ENCODE data around the gene DFFB. TPM values are rescaled to one million over a fixed set of nuclear protein-coding genes. Genes with fewer than 3 reads are reported as not detected.

Gene DFFB
- total RNA-seq, 4 donors from 2014 or later, result 1.3 to 3.6 (median 3.1) TPM

DNA sequence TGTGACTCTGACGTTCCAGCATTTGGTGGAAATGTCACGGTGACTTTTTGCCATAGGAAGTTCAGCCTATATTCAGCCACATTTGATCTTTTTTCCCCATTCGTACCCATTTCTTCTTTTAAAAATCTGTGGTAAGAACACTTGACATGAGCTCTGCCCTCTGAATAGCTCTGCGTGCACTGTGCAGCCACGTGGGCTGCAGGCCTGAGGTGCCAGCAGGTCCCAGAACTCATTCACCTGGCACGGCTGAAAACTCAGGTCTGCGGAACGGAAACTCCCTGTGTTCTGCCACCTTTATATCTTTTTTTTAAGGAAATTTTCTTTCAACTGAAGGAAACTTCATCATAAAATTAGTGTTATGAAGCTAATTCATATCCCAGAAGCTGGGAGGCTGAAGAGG, 28.9 kb upstream of the DFFB start:
- peaks cover 0 to 94% of the 10 kb centered on the region in 2 donors for H3K36me3 ChIP-seq
- in situ Hi-C loops (cut with MboI; ENCODE audit: low sequenced_read_pairs in 4 of 4), result no loop called here

GRCh38 chr1:3831689-3832088, 25.6 kb upstream of the DFFB start:
- intact Hi-C loops (cut with DNase I; ENCODE audit: low total_unique reads) (no loop called here), in situ Hi-C loops (cut with MboI; ENCODE audit: low sequenced_read_pairs in 4 of 4) (no loop called here)
- H3K27me3 ChIP-seq, result no peaks in the 10 kb centered on the region
- H3K27ac ChIP-seq, result no peak overlapping the region
- peaks cover 0 to 89% of the 10 kb centered on the region in 2 donors for H3K36me3 ChIP-seq
- ATAC-seq, result no peak
- no peaks in the 10 kb centered on the region for H3K9me3 ChIP-seq
- DNase-seq, result no peak
- no peak overlapping the region for H3K4me3 ChIP-seq
- TF ChIP-seq POLR2A (IDR thresholded peaks at IDR 0.05) (no peak), CTCF (IDR thresholded peaks at IDR 0.05 in 4 of 5, conservative IDR thresholded peaks at IDR 0.05 in 1 of 5) (no peak)
- H3K4me1 ChIP-seq, result no peaks in the 10 kb centered on the region

More for the DNA sequence above, 28.9 kb upstream of the DFFB start:
- ATAC-seq, result no peak
- TF ChIP-seq POLR2A (IDR thresholded peaks at IDR 0.05) (no peak), CTCF (IDR thresholded peaks at IDR 0.05 in 4 of 5, conservative IDR thresholded peaks at IDR 0.05 in 1 of 5) (no peak)
- Histone ChIP-seq H3K9me3 (no peaks in the 10 kb centered on the region), H3K27me3 (no peaks in the 10 kb centered on the region), H3K27ac (no peak overlapping the region), H3K4me1 (no peaks in the 10 kb centered on the region), H3K4me3 (no peak overlapping the region)
- no peak for DNase-seq
- intact Hi-C loops (cut with DNase I; ENCODE audit: low total_unique reads), result no loop called here

DNA sequence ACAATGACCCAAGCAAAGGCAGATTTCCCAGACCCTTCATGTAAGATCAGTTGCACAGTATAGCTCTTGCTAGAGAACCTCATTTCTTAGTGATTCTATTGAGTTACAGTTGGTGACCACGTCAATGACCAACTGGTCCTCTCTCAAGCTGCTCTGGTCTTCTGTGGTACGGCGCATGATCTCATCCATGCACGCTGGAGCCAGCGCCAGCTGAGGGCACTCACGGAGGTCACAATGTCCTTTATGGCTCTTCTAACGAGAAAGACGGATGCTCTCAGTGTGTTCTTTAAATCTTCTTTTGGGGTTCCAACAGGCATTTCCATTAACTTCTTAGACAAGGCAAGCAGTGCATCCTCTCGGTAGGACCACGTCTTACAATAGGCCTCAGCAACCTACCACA, 22.6 kb upstream of the DFFB start:
- DNase-seq (no peak), ATAC-seq (no peak)
- no peak for TF ChIP-seq POLR2A (IDR thresholded peaks at IDR 0.05)
- TF ChIP-seq CTCF (IDR thresholded peaks at IDR 0.05 in 4 of 5, conservative IDR thresholded peaks at IDR 0.05 in 1 of 5), result no peak
- H3K4me3 ChIP-seq, result no peak overlapping the region
- H3K27me3 ChIP-seq, result no peaks in the 10 kb centered on the region
- in situ Hi-C loops (cut with MboI; ENCODE audit: low sequenced_read_pairs in 4 of 4), result no loop called here
- intact Hi-C loops (cut with DNase I; ENCODE audit: low total_unique reads), result no loop called here
- H3K36me3 ChIP-seq, result peaks cover 0 to 89% of the 10 kb centered on the region in 2 donors
- H3K9me3 ChIP-seq, result no peaks in the 10 kb centered on the region
- no peak overlapping the region for H3K27ac ChIP-seq
- no peaks in the 10 kb centered on the region for H3K4me1 ChIP-seq

GRCh38 chr1:3836421-3836820, 20.9 kb upstream of the DFFB start:
- in situ Hi-C loops (cut with MboI; ENCODE audit: low sequenced_read_pairs in 4 of 4), result no loop called here
- peaks cover 0 to 81% of the 10 kb centered on the region in 2 donors for H3K36me3 ChIP-seq
- intact Hi-C loops (cut with DNase I; ENCODE audit: low total_unique reads), result no loop called here

More at GRCh38 chr1:3836421-3836820, 20.9 kb upstream of the DFFB start:
- DNase-seq, result no peak
- no peak for ATAC-seq
- H3K4me1 ChIP-seq, result no peaks in the 10 kb centered on the region
- no peak overlapping the region for H3K4me3 ChIP-seq
- H3K27ac ChIP-seq, result no peak overlapping the region
- no peaks in the 10 kb centered on the region for H3K27me3 ChIP-seq
- TF ChIP-seq POLR2A (IDR thresholded peaks at IDR 0.05) (no peak), CTCF (IDR thresholded peaks at IDR 0.05 in 4 of 5, conservative IDR thresholded peaks at IDR 0.05 in 1 of 5) (no peak)
- H3K9me3 ChIP-seq, result no peaks in the 10 kb centered on the region
